Transverse colon (tissue), 4 donors: ENCODE results near the gene CRB2. TPM values are rescaled to one million over a fixed set of nuclear protein-coding genes. Genes with fewer than 3 reads are reported as not detected.
A peak's percentile ranks its signal among the peaks of the same experiment; 100 is the strongest.

Source experiments
- DNase-seq: peaks from one replicate; pipeline ENCODE4 v3.0.0-alpha.2; 2019
- H3K27ac ChIP-seq, 4 donors: fragments of 200-600 bp; sonication (generic); 2 replicates each; pipeline ENCODE4 v1.5.1; 2016 to 2018; ENCODE audit warnings: inconsistent platforms in 4 of 4
- H3K27me3 ChIP-seq: fragments of 200-600 bp; sonication (generic); 2 replicates; pipeline ENCODE4 v1.5.1; 2017; ENCODE audit warnings: inconsistent platforms
- H3K36me3 ChIP-seq, 4 donors: fragments of 200-600 bp; sonication (generic); 2 replicates each; pipeline ENCODE4 v1.5.1; 2017 to 2019; ENCODE audit warnings: inconsistent platforms in 4 of 4
- H3K4me1 ChIP-seq, 4 donors: fragments of 200-600 bp; sonication (generic); 2 replicates each; pipeline ENCODE4 v1.5.1; 2017 to 2020; ENCODE audit warnings: inconsistent platforms in 4 of 4
- H3K4me3 ChIP-seq, 4 donors: fragments of 200-600 bp; sonication (generic); 1 replicate in 1 of 4; 2 replicates in 3 of 4; pipeline versions ENCODE4 v1.5.1 to v1.6.1; 2017 to 2019; ENCODE audit warnings: inconsistent platforms in 4 of 4
- H3K9me3 ChIP-seq, 2 donors: fragments of 200-600 bp; sonication (generic); 2 replicates each; pipeline ENCODE4 v1.5.1; 2017 to 2019; ENCODE audit warnings: inconsistent platforms in 2 of 2
- EP300 ChIP-seq: sonication (generic); formaldehyde crosslinking; IDR thresholded peaks from one replicate; pipeline ENCODE4 v1.6.1; 2017; ENCODE audit warnings: antibody characterized with exemption, low read depth
- POLR2A ChIP-seq: fragments of 450-650 bp; IDR thresholded peaks from one replicate; pipeline ENCODE4 v1.6.1; 2016; ENCODE audit warnings: antibody characterized with exemption, mild to moderate bottlenecking, moderate library complexity
- POLR2AphosphoS5 ChIP-seq, 3 donors: sonication (generic); formaldehyde crosslinking; IDR thresholded peaks; one replicate each; pipeline ENCODE4 v1.6.1; 2016; ENCODE audit warnings: antibody characterized with exemption in 3 of 3
- WGBS, 2 donors: methylation state at CpG; one replicate each; pipeline ENCODE4 v1.1.5; 2018; ENCODE audit warnings: low coverage in 1 of 2; 5-methylcytosine and 5-hydroxymethylcytosine counted together
- in situ Hi-C, 4 donors: fragments of 200-750 bp; cut with MboI; loops; one replicate each; pipeline versions ENCODE4 v1.15.0 to v1.15.1; 2017; ENCODE audit warnings: low sequenced_read_pairs in 3 of 4, low pct_ligation_motif_present in 1 of 4, low pct_unique_long_range_greater_than_20kb in 1 of 4
- intact Hi-C: fragments of 100-400 bp; cut with DNase I; formaldehyde crosslinking; loops from one replicate; pipeline ENCODE4 v1.15.1; 2023; ENCODE audit warnings: low total_unique reads
- total RNA-seq, 4 donors: library from RNA; depleted of rRNA; stranded (reverse); fragments of >200 nt; gene quantifications; one replicate each; pipeline ENCODE4 v1.1.0, GENCODE V29; 2016
- TF ChIP-seq, protein P1 (sequence below), 5 experiments: fragments of 200-600 bp in 3 of 5; fragments of 450-650 bp in 2 of 5; sonication (generic) in 3 of 5; IDR thresholded peaks; 1 replicate in 2 of 5; 2 replicates in 3 of 5; pipeline ENCODE4 v1.5.1; 2016 to 2017; ENCODE audit warnings: antibody characterized with exemption in 5 of 5, inconsistent platforms in 3 of 5, mild to moderate bottlenecking in 2 of 5, moderate library complexity in 1 of 5

The CRB2 gene
- total RNA-seq, 4 donors from 2014 or later = 0.32 to 0.82 (median 0.75) TPM; not detected in 1

DNA sequence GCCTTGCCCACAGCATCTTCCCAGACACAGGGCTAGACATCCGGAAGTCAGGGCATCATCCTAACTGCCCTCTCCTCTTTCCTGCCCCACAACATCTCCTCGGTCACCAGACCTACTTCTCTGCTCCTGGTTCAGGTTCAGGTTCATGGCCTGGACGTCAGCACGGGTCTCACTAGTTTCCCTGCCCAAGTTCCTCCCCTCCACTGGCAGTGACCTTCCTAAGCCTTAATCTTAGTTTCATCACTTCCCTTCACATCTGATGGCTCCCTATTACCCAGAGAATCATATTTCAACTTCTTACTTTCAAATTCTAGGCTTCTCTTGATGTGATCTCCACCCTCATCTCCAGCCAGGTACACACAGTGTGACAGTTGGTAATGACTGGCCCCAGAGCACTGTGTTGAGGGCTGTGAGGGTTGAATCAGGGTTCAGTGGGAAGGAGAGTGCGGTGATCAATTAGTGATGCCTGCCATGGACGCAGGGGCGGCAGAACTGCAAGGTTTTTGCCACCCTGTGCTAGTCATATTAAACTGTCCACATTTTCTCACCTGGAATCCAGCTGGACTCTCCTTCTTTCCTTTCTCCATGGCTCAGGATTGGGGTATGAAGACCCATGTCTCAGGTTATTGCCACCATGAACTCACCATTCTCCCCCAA lies 34.3 kb upstream of the CRB2 start:
- Histone ChIP-seq H3K4me3 (no peak overlapping the region), H3K9me3 (no peaks in the 10 kb centered on the region), H3K36me3 (no peaks in the 10 kb centered on the region), H3K27ac (no peak overlapping the region), H3K27me3 (no peaks in the 10 kb centered on the region), H3K4me1 (peaks cover 0 to 16% (median 2%) of the 10 kb centered on the region in 4 donors)
- DNase-seq = no peak
- intact Hi-C loops (no loop called here), in situ Hi-C loops (no loop called here)
- TF ChIP-seq, protein P1, sequence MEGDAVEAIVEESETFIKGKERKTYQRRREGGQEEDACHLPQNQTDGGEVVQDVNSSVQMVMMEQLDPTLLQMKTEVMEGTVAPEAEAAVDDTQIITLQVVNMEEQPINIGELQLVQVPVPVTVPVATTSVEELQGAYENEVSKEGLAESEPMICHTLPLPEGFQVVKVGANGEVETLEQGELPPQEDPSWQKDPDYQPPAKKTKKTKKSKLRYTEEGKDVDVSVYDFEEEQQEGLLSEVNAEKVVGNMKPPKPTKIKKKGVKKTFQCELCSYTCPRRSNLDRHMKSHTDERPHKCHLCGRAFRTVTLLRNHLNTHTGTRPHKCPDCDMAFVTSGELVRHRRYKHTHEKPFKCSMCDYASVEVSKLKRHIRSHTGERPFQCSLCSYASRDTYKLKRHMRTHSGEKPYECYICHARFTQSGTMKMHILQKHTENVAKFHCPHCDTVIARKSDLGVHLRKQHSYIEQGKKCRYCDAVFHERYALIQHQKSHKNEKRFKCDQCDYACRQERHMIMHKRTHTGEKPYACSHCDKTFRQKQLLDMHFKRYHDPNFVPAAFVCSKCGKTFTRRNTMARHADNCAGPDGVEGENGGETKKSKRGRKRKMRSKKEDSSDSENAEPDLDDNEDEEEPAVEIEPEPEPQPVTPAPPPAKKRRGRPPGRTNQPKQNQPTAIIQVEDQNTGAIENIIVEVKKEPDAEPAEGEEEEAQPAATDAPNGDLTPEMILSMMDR (IDR thresholded peaks at IDR 0.05) = no peak
- TF ChIP-seq POLR2AphosphoS5 (IDR thresholded peaks at IDR 0.05) = no peak
- TF ChIP-seq POLR2A = no peak
- TF ChIP-seq EP300 = no peak
- 60 to 88% methylated on average over 1 to 7 of the region's 7 CpGs for WGBS, 2 donors

DNA sequence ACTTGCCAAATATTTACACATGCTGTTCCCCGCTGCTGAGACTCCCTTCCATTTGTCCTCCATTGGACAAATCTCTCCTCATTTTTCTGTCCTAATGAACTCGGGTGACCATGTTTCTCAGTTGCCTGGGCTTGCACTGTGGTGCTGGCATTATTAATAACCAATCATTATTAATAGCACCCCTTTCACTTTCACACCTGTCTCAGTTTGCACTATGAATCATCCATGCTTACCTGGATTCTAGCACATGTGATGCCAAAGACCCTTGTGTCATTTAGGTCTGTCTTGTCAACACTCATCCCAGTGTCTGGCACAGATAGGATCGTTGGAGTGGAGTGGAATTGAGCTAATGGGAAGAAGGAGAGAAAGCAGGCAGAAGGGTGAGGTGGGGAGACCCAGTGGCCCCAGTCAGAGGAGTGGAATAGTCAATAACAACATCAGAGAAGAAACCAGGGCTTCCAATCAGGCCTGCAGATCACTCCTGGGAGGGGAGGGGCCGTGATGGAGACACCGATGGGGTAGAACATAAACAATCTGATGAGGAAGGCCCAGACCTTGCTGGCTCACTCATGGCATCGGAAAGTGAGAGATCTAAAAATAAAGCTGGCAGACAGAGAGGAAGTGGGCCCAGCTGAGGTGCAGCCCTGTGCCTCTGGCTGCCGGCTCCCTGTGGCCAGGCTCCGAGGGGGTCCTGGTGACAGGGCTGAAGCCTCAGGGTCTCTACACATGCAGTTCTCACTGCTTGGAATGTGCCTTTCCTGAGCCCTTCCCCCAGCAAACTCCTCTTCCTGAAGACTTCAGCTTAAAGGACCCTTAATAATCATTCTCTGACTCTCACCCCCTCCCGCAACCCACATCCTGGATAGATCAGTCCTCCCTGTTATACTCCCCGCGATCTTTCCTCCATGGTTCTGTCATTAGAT lies 33.5 kb upstream of the CRB2 start:
- intact Hi-C loops = no loop called here
- TF ChIP-seq, protein P1 (IDR thresholded peaks at IDR 0.05) = no peak
- TF ChIP-seq EP300 (no peak), POLR2A (no peak)
- Histone ChIP-seq H3K36me3 (no peaks in the 10 kb centered on the region), H3K27me3 (no peaks in the 10 kb centered on the region), H3K9me3 (no peaks in the 10 kb centered on the region), H3K4me3 (no peak overlapping the region), H3K27ac (peak overlapping the region in 3 of 4 donors; percentile 15 to 37 (median 18)), H3K4me1 (peaks cover 0 to 21% (median 2%) of the 10 kb centered on the region in 4 donors)
- 44 to 55% methylated on average over 6 to 11 of the region's 11 CpGs for WGBS, 2 donors
- DNase-seq = peak; percentile 49
- in situ Hi-C loops = no loop called here

DNA sequence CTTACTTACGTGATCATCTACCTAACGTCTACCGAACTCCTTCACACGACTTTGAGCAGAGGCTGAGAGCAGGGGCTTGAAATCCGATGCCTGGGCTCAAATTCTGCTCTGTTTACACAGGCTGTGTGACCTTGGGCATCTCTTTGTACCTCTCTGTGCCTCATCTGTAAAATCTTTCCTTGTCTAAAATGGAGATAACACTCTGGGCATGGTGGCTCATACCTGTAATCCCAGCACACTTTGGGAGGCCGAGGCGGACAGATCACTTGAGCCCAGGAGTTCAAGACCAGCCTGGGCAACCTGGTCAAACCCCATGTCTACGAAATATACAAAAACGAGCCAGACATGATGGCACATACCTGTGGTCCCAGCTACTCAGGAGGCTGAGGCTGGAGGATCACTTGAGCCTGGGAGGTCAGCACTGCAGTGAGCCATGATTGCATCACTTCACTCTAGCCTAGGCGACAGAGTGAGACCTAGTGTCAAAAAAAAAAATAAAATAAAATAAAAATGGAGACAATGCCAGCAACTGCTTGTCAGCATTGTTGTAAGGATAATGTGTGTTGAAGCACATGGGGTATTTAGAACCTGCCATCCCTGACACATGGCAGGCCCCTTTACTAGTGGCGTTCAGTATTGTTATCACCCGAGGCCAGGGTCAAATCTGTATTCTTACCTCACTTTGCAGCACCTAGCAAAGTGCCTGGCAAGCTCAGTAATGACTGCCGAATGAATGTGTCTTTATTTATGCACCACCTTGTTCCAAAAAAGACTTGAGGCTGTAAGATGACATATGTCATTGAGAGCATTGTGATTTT lies 32.6 kb upstream of the CRB2 start:
- WGBS, 2 donors = 81 to 84% methylated on average over 8 to 13 of the region's 13 CpGs
- Histone ChIP-seq H3K9me3 (no peaks in the 10 kb centered on the region), H3K4me1 (peaks cover 0 to 20% (median under 1%) of the 10 kb centered on the region in 4 donors), H3K4me3 (no peak overlapping the region), H3K27ac (peak overlapping the region in 2 of 4 donors; percentile 15 to 37), H3K27me3 (no peaks in the 10 kb centered on the region), H3K36me3 (no peaks in the 10 kb centered on the region)
- no peak for DNase-seq
- TF ChIP-seq POLR2A = no peak
- TF ChIP-seq EP300 = no peak
- TF ChIP-seq, protein P1 (IDR thresholded peaks at IDR 0.05) = no peak
- no peak for TF ChIP-seq POLR2AphosphoS5 (IDR thresholded peaks at IDR 0.05)
- intact Hi-C loops = no loop called here
- in situ Hi-C loops = no loop called here
